HEK293 (cell line): ENCODE measurements around the gene CSNK1G1.

Experiments used
- ZNF114 ChIP-seq: fragments of 450-650 bp; formaldehyde crosslinking; IDR thresholded peaks from 2 replicates; pipeline ENCODE4 v1.5.0; 2017; ENCODE audit warnings: missing biosample characterization, missing genetic modification characterization
- ZNF24 ChIP-seq: fragments of 450-650 bp; formaldehyde crosslinking; IDR thresholded peaks from 2 replicates; pipeline ENCODE4 v1.5.1; 2016; ENCODE audit warnings: missing biosample characterization, missing genetic modification characterization
- TF ChIP-seq, protein P1 (sequence below): fragments of 450-650 bp; formaldehyde crosslinking; IDR thresholded peaks from 2 replicates; pipeline ENCODE4 v1.5.1; 2016; ENCODE audit warnings: missing biosample characterization, missing genetic modification characterization

DNA sequence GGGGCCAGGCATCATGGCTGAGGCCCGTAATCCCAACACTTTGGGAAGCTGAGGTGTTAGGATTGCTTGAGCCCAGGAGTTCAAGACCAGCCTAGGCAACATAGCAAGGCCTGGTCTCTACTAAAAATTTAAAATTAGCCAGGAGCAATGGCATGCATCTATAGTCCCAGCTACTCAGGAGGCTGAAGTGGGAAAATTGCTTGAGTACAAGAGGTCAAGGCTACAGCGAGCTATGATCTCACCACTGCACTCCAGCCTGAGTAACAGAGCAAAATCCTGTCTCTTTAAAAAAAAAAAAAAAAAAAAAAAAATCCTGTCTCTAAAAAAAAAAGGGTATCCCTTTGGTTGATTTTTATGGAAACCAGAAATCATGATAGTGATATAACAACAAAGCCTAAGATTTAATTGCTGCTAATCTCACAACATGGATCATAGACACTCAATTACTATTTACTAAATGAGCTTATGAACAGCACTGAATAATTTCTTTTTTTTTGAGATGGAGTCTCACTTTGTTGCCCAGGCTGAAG lies 13.2 kb upstream of the CSNK1G1 start:
- TF ChIP-seq, protein P1, sequence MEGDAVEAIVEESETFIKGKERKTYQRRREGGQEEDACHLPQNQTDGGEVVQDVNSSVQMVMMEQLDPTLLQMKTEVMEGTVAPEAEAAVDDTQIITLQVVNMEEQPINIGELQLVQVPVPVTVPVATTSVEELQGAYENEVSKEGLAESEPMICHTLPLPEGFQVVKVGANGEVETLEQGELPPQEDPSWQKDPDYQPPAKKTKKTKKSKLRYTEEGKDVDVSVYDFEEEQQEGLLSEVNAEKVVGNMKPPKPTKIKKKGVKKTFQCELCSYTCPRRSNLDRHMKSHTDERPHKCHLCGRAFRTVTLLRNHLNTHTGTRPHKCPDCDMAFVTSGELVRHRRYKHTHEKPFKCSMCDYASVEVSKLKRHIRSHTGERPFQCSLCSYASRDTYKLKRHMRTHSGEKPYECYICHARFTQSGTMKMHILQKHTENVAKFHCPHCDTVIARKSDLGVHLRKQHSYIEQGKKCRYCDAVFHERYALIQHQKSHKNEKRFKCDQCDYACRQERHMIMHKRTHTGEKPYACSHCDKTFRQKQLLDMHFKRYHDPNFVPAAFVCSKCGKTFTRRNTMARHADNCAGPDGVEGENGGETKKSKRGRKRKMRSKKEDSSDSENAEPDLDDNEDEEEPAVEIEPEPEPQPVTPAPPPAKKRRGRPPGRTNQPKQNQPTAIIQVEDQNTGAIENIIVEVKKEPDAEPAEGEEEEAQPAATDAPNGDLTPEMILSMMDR (tag by site-specific recombination), result no peak
- no peak for TF ChIP-seq ZNF24 (tag by site-specific recombination)
- TF ChIP-seq ZNF114 (tag by site-specific recombination), result no peak
